HUDEP-2 (cell line): ENCODE measurements around the gene ZNF839.
"Not testable (repeated sequence)": the region's sequence is repeated elsewhere in the genome, so short reads cannot be mapped to it uniquely, and the experiment has no call there.

Experiments used
- DNase-seq, 76 experiments: peaks; one replicate each; lab custom pipeline; 2025; ENCODE audit not compliant: unreplicated experiment in 76 of 76; lab: John Stamatoyannopoulos, UW

ZNF839 gene

DNA sequence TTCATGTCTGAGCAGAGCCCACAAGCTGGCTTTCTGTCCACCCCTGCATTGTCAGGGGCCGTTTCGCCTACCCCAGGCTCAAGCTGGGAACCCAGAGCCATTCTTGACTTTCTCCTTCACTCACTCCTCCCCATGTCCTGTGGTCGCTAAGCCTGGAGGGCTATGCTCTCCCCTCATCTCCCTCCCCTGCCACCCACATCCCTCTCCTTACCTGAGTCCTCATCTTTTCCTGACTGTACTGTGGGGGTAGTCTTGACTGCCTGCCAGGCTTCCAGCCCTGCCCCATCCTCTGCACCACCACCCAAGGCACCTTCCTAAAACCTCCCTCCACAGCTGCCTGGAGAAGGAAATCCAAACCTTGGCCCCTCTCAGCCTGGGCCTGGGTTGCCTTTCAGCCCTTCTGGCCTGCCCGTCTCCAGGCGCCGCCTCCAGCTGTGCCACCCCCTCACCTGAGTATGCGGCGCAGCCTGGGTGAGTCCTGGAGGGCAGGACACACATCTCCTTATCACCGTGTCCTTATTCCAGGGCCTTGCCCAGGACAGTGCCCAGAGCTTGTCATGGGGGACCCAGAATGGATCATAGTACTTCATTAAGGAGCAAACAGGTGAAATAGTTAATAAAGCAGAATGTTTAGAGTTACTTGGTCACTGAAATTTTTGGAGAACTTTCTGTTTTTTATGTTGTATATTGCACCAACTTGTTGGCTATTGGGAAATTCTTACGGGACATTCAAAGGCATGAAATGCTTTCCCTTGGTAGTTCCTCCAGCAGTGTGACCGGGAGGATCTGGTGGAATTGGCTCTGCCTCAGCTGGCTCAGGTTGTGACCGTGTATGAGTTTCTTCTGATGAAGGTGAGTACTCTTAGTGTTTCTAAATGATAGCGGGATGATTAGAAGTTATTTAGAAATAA lies 14.5 kb downstream of the ZNF839 start:
- no peak for DNase-seq

DNA sequence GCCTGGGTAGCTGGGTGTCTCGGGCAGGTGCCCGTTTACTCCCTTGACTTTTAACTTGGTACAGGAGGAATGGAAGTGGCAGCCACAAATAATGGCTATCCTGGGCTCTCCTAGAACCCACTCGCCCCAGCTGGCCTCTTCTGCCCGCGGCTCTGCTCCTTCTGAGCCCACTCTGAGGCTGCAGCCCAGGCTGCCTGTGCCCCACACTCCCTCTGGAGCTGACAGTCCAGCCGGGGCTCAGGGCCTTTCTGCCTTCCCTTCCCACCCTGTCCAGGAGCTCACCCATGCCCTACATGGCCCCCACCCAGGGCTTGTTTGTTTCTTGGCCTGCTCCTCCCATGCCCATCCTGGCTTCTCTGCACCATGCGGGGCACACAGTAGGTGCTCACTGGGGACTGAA lies 15.6 kb downstream of the ZNF839 start:
- no peak for DNase-seq

DNA sequence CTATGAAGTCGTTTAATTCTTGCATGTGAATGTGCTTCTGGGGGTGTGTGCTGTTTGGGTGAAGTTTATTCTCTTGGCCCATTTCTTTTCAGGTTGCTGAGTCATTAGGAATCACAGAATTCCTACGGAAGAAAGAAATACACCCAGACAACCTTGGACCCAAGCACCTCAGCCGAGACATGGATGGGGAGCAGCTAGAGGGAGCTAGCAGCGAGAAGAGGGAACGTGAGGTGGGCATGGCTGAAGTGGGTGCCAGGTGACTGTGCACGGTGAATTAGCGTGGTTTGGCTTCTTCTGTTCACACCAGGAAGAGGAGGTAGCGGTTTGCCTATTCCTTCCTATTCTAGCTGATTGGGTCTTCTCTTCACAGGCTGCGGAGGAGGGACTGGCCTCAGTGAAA lies 19.2 kb downstream of the ZNF839 start:
- DNase-seq = no peak

DNA sequence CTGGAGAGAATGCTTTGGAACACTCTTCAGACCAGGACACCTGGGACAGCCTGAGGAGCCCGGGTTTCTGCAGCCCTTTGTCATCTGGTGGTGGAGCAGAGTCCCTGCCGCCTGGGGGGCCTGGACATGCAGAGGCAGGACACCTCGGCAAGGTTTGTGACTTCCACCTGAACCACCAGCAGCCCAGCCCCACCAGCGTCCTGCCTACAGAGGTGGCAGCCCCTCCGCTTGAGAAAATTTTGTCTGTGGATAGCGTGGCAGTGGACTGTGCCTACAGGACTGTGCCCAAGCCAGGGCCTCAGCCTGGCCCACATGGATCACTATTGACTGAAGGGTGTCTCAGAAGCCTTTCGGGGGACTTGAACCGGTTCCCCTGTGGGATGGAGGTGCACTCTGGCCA lies 22.0 kb downstream of the ZNF839 start:
- DNase-seq = no peak

GRCh38 chr14:102342238-102342637 lies 22.7 kb downstream of the ZNF839 start:
- no peak for DNase-seq

DNA sequence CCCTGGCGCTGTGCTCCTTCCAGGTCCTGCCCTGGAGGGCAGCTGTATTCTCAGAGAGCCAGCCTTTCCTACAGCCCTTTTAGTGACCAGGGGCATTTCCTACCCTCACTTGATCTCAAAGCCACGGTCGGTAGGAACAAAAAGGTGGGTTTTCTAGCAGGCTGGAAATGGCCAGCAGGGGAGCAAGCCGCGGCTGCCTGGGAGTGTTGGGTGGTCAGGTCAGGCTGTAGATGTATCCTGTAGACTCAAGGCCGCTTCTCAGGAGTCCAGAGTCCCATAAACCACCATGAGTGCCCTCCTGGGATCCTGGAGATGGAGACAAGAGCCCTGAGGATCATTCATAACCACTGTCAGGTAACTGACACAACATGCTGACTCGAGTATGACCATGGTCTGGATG lies 24.5 kb downstream of the ZNF839 start:
- DNase-seq = no peak

- DNase-seq = no peak
Observed at GRCh38 chr14:102344485-102344884, 24.9 kb downstream of the ZNF839 start.

DNA sequence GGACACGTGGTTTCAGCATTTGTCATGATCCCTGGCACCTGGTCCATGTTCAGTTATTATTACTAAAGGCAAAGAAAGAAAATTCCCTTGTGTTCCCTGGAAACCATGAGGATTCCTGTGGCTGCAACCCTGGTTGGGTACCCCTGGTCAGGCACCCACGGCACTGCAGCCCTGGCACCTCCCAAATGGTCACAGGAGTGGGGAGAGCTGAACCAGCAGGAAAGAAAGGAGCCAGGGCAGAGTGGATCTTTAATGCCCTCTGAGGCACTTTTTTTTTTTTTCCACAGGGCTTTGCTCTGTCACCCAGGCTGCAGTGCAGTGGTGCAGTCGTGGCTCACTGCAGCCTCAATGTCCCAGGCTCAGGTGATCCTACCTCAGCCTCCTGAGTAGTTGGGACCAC lies 25.7 kb downstream of the ZNF839 start:
- DNase-seq = no peak

DNA sequence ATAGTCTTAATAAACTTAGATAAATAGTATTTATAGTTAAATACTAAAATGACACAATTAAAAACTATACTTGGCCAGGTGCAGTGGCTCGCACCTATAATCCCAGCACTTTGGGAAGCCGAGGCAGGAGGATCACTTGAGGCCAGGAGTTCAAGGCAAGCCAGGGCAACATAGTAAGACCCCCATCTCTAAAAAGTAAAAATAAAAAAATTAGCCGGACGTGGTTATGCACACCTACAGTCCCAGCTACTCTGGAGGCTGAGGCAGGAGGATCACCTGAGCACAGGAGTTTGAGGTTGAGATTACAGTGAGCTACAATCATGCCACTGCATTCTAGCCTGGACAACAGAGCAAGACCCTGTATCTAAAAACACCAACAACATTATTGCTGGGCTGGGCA lies 27.1 kb downstream of the ZNF839 start:
- DNase-seq = no peak

GRCh38 chr14:102348376-102348775 lies 28.8 kb downstream of the ZNF839 start:
- no peak for DNase-seq

GRCh38 chr14:102351023-102351422 lies 31.5 kb downstream of the ZNF839 start:
- DNase-seq = no peak

DNA sequence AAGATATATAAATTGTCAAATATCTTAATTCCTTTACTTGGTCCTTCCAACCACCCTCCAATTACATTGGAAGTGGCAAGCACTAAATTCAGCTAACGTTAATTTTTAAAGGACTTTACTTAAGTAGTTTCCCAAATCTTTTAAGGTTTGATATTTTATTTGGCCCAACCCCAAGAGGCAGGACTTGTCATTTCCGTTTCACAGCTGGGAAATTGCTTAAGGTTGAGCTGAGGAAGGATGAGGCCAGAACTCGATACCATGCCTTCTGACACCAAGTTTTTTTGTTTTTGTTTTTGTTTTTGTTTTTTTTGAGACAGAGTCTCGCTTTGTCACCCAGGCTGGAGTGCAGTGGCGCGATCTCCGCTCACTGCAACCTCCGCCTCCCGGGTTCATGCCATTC lies 32.0 kb downstream of the ZNF839 start:
- not testable (repeated sequence) for DNase-seq

- no peak for DNase-seq
Observed at GRCh38 chr14:102352213-102352612, 32.7 kb downstream of the ZNF839 start.

DNA sequence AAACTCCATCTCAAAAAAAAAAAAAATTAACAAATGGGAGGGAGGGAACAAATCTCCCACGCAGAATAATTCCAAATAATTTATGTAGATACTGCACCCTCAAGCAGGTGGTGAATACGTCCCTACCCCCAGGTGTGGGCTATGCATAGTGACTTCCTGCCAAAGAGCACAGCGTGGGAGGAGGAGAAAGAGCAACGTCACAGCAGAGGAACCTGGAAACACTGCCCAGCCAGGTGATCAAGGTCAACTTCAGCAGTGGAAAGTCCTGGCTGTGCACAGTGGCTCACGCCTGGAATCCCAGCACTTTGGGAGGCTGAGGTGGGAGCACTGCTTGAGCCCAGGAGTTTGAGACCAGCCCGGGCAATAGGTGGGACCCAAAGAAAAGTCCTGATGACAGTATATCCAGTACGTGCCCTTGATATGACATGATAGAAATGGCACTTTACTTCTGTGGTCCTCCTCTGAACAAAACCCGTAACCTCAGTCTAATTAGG lies 33.6 kb downstream of the ZNF839 start:
- DNase-seq = no peak

GRCh38 chr14:102356280-102356679 lies 36.7 kb downstream of the ZNF839 start:
- no peak for DNase-seq

- no peak for DNase-seq
Observed at GRCh38 chr14:102359341-102359740, 39.8 kb downstream of the ZNF839 start.

- DNase-seq = no peak
Observed at GRCh38 chr14:102360388-102360787, 40.8 kb downstream of the ZNF839 start.

DNA sequence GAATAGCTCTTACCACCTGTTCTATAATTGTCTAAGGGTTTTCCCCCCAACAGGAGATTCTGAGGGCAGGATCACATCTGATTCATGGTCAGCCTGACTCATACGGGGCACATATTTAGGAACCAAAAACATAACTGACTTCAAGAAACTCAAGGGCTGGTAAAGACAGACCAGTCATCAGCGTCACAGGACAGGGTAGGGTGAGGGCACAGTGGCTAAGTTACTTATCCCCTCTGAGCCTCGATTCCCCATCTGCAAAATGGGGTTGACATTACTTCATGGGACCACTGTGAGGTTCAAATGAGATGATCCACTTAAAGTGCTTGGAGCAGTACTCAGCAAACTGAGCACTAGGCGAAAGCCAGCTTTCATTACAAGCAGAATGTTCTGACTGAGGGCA lies 42.5 kb downstream of the ZNF839 start:
- peak in 4 of 76 experiments; percentile 6 to 23 (median 12) for DNase-seq

- DNase-seq = peak; percentile 21 to 95 (median 89)
Observed at GRCh38 chr14:102362545-102363181, 43.1 kb downstream of the ZNF839 start, which contains the start of the genes CINP and TECPR2. CINP (minus strand) TSS chr14:102362890; CDS start chr14:102362851, 39 bp downstream. TECPR2 (plus strand) TSS chr14:102362941; CDS start chr14:102376722, 13,781 bp downstream.

GRCh38 chr14:102363182-102363943 lies 43.8 kb downstream of the ZNF839 start:
- DNase-seq = peak in 13 of 76 experiments; percentile 4 to 39 (median 25)

DNA sequence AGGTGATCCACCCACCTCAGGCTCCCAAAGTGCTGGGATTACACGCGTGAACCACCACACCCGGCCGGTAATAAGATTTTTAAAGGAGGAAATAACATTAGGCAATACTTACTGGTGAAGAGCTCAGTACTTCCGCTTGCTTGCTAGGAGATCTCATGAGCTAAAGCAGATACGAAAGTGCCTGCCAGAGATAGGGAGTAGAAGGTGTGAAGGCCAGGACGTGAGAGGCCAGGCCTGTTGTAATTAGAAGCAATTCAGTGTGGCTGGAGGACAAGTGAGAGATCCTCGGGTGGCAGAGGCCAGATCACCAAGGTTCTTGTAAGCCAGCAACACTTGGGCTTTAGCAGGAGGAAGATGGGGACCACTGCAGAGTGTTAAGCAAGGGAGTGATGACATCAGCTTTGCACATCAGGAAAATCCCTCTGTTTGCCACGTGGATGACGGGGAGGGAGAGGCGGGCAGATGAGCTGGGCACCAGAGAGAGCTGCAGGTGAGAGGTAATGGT lies 50.8 kb downstream of the ZNF839 start:
- DNase-seq = no peak
